GM04504 (cell line): ENCODE measurements around the gene RSRC1.
"Not testable (repeated sequence)": the region's sequence is repeated elsewhere in the genome, so short reads cannot be mapped to it uniquely, and the experiment has no call there.

Experiments used
- DNase-seq: peaks from one replicate; pipeline ENCODE4 v3.0.0-alpha.2; 2012; ENCODE audit warnings: low read depth

The RSRC1 gene

GRCh38 chr3:158329696-158330441 lies 220.0 kb downstream of the RSRC1 start:
- not testable (repeated sequence) for DNase-seq

- DNase-seq = no peak
Measured at GRCh38 chr3:158330870-158331269, 221.0 kb downstream of the RSRC1 start.

GRCh38 chr3:158333736-158334135 lies 223.8 kb downstream of the RSRC1 start:
- no peak for DNase-seq

GRCh38 chr3:158337110-158337509 lies 227.2 kb downstream of the RSRC1 start:
- no peak for DNase-seq

- no peak for DNase-seq
Measured at GRCh38 chr3:158339638-158340037, 229.7 kb downstream of the RSRC1 start.

GRCh38 chr3:158340951-158341350 lies 231.1 kb downstream of the RSRC1 start:
- DNase-seq = not testable (repeated sequence)

- DNase-seq = no peak
Measured at GRCh38 chr3:158347966-158348365, 238.1 kb downstream of the RSRC1 start.

GRCh38 chr3:158350971-158351370 lies 241.1 kb downstream of the RSRC1 start:
- no peak for DNase-seq

- no peak for DNase-seq
Measured at GRCh38 chr3:158352551-158352950, 242.7 kb downstream of the RSRC1 start.

- DNase-seq = no peak
Measured at GRCh38 chr3:158354713-158355112, 244.8 kb downstream of the RSRC1 start.

- DNase-seq = no peak
Measured at GRCh38 chr3:158355623-158356588, 246.0 kb downstream of the RSRC1 start.

GRCh38 chr3:158359339-158359738 lies 249.4 kb downstream of the RSRC1 start:
- no peak for DNase-seq

- no peak for DNase-seq
Measured at GRCh38 chr3:158360756-158361448, 251.0 kb downstream of the RSRC1 start.

GRCh38 chr3:158368271-158368670 lies 258.4 kb downstream of the RSRC1 start:
- no peak for DNase-seq

- DNase-seq = no peak
Measured at GRCh38 chr3:158369279-158369678, 259.4 kb downstream of the RSRC1 start.

- DNase-seq = no peak
Measured at GRCh38 chr3:158379517-158379916, 269.6 kb downstream of the RSRC1 start.

- peak; percentile 64 for DNase-seq
Measured at GRCh38 chr3:158381262-158381868, 271.5 kb downstream of the RSRC1 start.

- DNase-seq = no peak
Measured at GRCh38 chr3:158382479-158382878, 272.6 kb downstream of the RSRC1 start.

GRCh38 chr3:158384019-158384418 lies 274.1 kb downstream of the RSRC1 start:
- DNase-seq = no peak

- DNase-seq = no peak
Measured at GRCh38 chr3:158395421-158395820, 285.5 kb downstream of the RSRC1 start.

- no peak for DNase-seq
Measured at GRCh38 chr3:158402590-158402989, 292.7 kb downstream of the RSRC1 start.

- DNase-seq = no peak
Measured at GRCh38 chr3:158403013-158403412, 293.1 kb downstream of the RSRC1 start.
